ENCODE results near the gene HOXC9.
A peak's percentile ranks its signal among the peaks of the same experiment; 100 is the strongest.

HOXC9 gene

DNA sequence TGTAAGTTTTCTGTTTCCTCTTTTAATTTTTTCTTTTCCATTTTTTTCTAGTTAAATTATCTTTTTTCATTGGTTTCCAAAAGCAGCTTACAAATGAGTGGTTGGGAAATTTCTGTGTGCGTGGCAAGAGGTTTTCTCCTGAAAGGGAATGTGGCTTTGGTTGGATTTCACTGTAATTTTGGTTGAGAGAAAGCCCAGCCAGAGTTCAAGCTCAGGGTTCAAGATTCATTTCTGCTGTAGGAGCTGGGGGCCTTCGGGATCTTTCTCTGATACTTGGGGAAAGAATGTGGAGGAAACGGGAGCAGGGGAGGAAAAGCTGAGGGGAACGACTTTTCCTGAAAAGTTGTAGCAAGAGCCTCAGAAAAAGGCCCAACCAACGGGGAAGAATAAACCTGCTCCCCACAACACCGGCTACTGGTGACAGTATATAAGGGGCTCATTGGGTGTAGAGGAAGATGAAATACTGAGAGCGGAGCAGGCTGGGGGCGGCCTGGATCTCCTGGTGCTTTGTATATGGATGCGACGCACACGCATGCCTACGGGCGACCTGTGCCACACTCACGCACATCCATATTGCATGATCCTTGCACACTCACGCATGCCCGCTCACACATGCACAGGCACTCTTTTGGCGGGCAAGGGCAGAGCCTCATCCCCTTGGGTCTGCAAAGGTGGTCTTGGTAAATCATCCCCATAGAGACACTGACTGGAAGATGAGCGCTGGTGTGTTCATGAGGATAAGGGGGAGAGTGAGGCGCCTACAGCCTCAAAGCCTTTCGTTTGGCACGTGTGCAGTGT is 13.1 kb upstream of the HOXC9 start:
- DNase-seq (ENCODE audit: low spot score) (no peak), FAIRE-seq (no peak)

DNA sequence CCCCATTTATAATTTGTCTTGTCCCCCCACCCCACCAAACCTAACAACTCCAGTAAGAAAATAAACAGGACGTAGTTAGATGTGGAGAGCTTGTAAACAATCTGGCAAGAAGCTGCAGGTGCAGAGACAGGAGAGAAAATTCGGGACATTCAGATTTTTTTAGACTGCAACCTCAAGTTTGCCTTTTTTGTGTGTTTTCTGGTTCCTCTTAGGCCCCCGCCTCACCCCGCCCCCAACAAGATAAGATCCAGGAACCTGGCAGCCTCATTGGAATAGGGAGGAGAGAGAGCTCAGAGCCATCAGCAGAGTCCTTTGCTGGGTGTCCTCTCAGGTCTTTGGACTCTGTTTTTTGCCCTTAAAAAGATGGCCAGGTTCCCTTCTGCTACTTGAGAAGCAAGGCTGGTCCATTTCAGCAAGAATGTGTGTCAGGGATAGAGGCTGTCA is 12.2 kb upstream of the HOXC9 start:
- no peak for FAIRE-seq
- no peak for DNase-seq (ENCODE audit: low spot score)

DNA sequence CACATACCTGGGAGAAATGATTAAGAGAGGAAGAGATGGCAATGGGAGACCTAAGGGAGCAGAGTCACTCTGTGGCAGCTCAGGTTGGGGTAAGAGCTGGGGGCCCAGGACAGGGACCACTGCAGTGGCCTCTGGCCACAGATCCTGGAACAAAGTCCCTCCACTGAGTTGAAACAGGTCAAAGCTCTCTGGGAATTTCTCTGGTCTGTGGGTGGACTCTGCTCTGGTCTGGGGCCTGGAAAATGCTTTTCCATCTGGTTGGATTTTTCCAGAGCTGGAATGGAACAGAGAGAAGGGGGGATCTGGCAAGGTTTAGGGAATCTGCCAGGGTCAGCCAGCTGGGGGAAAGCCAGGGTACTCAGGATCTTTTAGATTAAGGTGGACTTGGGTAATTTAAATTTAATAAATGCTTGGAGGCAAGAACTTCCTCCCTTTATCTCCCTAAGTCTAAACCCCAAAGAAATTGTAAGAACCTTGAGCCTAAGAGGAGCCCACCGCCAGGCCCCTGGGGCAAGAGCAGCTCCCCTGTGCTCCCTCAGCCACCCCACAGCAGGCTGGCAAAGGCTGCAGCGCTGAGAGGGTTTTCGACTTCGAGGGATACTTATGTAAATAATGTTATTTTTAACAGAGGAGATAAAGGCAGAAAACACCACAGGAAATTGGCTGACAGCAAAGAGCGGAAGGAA is 11.3 kb upstream of the HOXC9 start:
- FAIRE-seq = no peak
- no peak for DNase-seq (ENCODE audit: low spot score)

DNA sequence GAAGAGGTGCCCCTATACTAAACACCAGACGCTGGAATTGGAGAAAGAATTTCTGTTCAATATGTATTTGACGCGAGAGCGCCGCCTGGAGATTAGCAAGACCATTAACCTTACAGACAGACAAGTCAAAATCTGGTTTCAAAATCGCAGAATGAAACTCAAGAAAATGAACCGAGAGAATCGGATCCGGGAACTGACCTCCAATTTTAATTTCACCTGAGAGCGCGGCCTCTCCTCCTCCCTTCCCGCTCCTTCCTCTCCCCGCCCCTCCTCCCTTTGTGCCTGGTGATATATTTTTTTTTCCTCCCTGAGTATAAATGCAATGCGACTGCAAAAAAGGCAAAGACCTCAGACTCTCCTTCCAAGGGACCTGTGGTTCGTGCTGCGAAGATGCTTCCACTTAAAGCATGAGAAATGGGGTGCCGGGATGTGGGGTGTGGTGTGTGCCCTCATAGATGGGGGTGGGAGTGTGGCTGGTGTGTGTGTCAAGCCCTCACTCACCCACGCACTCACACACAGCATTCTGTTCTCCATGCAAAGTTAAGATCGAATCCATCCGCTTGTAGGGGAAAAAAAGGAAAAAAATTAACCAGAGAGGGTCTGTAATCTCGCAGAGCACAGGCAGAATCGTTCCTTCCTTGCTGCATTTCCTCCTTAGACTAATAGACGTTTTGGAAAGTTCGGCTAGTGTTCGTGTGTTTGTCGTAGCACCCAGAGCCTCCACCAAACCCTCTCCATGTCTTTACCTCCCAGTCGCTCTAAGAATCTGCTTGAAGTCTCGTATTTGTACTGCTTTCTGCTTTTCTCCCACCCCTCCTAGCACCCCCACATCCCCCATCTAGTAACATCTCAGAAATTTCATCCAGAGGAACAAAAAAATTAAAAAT is 10.5 kb upstream of the HOXC9 start:
- peak; percentile 13 for FAIRE-seq
- DNase-seq (ENCODE audit: low spot score) = peak; percentile 47

DNA sequence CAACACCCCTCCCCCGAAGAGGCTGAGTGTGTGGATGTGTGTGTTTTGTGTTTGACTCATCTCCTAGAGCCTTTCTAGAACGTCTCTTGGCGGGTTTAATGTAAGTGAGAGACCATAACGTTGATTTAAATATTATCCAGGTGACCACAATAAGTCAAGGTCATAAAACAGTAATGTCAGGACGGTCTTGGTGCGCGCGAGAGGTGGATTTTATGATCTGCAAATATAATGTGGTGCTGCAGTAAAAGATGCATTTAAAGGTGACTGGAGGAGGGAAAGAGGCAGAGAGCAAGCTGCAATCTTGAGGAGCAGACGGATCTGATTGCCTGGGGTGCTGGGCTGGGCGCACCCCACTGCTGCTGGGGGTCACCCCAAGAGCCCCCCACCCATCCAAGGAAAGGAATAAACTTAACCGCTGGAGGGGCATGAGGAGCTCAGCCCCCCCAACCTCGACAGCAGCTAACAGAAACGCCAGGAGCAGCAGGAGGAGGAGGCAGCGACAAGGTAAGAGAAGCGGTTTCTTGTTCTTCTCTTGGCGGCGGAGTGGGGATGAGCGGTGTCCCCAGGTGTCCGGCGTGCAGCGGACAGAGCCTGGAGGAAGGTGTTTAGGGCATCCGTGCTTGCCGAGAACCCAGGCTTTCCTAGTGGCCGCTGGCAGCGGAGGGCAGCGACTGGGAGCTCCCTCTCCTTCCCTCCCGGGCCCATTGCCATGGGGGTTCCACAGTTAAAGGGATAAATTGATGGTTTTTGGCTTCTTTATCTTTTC is 9.5 kb upstream of the HOXC9 start:
- FAIRE-seq (no peak), DNase-seq (ENCODE audit: low spot score) (no peak)

DNA sequence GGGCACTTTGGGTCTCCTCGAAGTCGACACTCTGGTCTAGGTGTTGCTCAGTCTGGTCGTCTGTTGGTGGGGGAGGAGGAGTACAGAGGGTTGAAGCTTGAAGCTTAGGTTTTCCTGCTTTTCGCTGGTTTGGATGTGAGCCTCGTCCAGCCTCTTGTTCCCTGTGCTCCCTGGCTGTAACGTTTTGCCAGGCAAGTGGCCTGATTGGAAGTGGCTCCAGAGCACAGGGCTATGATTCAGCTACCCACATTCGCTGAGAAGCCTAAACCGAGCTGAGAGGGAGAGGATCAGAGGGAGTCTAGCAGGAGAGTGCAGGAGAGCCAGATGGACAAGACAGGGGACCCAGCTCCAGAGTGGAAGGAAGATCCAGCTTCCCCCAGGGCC is 8.9 kb upstream of the HOXC9 start:
- FAIRE-seq = no peak

DNA sequence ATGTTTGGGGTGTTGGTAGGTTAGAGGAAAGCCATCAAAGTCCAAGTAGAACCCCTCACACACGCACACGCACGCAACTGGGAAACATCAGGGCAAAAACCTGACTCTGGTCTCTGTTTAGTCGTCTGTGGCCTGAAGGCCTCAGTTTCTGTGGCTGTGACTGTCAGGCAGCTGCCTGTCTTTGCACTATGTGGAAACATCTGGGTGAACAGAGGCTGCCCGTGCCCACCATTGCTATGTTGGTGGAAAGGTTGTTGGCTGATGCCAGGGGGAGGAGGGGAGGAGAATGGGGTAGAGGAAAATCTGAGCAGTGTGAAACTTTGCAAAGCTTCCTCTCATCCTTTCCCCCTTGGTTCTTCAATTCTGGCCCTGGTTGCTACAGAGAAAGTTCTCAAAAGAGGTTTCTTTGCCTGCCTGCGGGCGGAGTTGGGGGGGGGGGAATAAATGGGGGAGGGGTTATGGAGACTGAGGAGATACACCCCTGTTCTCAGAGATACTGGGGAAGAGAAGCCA is 7.5 kb upstream of the HOXC9 start:
- DNase-seq (ENCODE audit: low spot score) (no peak), FAIRE-seq (no peak)

More for the DNA sequence above, 8.9 kb upstream of the HOXC9 start:
- DNase-seq (ENCODE audit: low spot score) = no peak

DNA sequence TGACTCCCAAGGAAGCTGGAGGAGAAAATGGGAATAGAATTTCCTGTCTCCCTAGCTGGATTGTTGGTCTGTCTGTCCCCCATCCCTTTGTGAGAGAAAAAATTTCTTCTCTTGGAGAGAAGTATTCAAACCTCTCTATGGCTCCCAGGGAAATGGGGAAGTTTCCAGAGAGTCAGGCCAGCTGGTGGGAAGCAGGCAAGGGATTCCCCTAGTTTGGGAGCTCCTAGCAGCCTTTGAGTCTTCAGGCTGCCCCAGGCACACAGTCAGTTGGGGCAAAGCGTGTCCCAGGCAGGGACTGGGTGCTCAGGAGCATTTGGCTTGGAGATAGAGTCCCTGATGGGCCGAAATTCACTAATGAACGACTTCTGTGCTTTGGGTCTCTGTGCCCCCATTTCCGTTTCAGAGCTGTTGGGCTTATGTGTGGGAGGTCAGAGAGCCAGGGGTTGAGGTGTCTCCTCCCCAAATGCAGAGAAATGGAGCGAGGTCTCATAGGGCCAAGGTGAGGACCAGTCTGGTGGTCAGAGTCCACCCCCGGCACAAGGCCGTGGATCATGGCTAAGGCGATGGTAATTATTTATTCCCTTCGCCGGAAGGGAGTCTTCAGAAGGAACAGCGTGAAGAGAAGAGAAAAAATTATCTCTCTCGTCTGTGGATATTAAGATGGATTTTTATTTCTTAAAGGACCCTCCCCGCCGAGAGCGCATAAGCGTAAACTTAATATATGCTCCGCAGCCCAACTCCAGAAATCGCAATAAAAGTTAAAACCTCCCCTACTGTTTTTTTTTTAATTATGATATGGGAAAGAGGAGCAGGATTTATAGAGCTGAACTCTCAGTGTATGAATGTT is 6.6 kb upstream of the HOXC9 start:
- DNase-seq (ENCODE audit: low spot score) (no peak), FAIRE-seq (no peak)

DNA sequence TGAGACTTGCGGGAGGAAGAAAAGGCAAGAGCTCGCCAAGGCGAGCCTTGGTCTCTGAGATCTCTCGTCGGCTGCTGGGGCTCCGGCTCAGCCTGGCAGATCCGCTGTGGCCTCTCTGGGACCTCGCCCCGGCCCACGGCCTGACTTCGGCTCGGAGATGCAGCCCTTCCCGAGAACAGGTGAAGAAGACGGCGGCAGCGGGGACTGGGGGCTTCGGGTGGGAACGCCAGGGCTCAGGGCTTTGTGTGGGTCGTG is 6.0 kb upstream of the HOXC9 start:
- DNase-seq (ENCODE audit: low spot score) = no peak
- no peak for FAIRE-seq

DNA sequence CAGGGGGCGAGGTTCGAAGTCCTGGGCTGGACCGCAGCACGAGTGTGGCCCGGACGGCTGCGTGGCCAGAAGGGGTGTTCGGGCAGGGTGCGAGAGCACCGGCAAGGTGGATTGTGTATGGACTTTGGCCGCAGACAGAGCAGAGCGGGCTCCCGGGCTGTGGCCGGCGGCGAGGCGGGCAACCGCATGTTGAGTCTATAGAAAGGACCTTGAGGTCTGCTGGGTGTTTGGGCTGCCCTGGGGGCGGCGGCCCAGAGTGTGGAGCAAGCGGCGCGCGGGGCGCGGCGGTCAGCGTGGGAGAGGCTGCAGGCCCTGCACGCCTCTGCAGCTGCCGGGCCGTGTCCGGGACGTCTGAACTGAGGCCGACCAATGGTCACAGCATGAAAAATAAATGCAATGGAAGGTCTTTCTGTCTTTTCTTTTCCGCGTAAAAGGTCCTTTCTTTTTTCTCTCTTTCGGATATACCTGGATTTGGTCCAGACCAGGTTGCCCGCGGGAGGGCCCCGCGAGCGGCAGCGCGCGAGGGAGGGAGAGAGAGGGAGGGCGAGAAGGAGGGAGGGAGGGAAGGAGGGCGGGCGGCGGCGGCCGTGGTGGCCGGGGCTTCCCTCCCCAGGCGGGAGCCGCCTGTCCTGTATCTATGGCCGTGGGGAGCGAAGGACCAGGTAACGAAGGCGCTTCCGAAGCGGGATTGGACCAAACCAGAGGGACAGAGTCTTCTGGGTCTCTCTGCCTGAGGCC is 5.5 kb upstream of the HOXC9 start:
- DNase-seq (ENCODE audit: low spot score) (peak; percentile 44), FAIRE-seq (no peak)

DNA sequence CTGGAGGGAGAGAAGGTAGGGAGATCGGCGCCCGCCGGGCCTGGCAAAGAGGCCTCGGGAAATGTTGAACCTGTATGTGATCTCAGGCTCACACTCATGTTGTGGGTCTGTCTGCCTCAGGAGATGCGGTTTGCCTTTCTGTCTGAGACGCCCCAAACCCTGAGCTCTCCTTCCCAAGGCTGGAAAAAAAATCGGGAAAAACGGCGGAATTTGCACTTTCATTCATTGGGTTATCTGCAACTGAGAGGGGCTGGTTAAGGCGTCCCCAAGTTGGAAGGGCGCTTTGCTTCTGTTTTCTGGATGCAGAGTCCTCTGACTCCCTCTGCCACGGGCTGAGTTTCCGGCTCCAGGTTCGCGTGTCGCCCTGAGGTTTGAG is 5.0 kb upstream of the HOXC9 start:
- FAIRE-seq (no peak), DNase-seq (ENCODE audit: low spot score) (no peak)

DNA sequence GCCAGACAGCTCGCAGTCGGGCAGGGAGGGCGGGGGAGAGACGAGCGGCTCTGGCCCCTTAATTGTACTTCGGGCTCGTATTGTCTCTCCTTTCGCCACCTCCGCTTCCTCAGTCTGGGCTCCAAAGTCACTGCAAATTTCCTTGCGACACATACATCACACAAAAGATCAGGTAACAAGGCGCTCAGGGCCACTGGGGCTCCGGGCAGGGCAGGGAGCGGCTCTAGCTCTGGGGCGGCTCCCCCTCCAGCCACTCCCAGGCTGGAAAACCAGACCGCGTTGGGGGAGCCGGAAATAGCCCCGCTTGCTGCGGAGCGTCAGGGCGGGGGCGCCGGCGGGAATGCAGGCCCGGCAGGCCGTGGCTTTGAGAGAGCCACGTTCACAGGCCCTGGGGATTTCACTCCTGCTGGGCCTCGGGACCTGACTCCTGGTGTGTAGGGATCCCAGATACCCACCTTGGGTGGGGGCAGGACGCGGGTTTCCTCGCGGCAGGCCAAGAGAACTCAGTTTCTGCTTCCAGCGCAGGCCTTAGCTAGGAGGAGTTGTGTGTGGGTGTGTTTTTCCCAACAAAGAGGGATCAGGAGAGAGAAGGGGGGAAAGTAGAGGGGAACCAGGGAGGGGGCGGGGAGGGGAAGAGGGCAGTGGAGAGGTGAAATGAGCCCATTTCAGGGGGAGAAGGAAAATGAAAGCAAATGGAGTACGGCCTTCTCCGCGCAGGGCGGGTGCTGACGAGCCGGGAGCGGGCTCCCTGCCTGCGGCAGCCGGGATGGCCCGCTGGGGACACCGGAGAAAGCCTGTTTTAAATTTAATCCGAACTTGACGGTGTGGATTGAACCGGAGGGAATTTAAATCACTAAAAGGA is 4.4 kb upstream of the HOXC9 start:
- no peak for FAIRE-seq
- peak; percentile 79 for DNase-seq (ENCODE audit: low spot score)

DNA sequence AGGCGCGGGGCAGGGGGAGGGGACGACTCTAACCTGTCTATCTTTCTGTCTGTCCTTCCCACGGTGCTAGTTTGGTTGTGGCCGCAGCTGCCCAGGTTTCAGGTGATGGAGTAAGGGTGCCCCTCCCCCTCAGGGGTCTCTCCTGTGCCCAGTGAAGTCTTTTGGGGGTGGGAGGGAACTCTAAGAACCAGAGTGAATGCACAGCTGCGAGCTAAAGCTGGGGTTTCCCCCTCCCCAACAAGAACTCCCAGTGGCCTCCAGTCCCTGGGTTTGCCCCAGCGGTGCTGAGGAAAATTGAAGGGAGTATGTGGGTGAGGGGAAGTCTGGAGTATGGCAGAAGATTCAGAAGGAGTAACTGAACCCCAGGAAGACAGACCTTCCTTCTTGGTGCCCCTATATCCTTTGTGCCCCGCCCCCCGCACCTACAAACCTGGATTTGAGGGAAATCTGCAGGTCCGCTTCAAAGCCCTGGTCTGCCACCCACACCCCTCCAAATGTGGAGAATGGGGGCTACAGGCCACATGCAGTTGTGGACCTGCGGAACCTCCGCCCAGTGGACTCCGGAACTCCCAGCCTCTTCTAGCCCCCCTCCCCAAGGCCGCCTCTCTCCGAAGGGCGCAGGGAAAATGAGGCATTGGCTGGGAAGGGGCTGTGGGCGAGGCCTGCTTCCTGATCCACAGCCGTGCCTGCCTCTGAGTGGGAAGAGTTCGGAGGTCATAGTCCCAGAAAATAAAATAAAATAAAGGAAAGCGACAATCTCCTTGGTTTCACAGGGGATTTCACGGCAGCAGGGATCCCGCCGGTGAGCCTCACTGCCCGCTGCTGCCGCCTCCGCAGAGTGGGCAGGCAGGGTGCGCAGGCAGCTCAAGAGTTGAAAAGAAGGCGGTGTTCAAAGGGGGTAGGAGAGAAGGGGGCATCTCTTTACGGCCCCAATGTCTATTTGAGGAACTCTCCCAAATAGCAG is 3.4 kb upstream of the HOXC9 start:
- FAIRE-seq (no peak), DNase-seq (ENCODE audit: low spot score) (no peak)

DNA sequence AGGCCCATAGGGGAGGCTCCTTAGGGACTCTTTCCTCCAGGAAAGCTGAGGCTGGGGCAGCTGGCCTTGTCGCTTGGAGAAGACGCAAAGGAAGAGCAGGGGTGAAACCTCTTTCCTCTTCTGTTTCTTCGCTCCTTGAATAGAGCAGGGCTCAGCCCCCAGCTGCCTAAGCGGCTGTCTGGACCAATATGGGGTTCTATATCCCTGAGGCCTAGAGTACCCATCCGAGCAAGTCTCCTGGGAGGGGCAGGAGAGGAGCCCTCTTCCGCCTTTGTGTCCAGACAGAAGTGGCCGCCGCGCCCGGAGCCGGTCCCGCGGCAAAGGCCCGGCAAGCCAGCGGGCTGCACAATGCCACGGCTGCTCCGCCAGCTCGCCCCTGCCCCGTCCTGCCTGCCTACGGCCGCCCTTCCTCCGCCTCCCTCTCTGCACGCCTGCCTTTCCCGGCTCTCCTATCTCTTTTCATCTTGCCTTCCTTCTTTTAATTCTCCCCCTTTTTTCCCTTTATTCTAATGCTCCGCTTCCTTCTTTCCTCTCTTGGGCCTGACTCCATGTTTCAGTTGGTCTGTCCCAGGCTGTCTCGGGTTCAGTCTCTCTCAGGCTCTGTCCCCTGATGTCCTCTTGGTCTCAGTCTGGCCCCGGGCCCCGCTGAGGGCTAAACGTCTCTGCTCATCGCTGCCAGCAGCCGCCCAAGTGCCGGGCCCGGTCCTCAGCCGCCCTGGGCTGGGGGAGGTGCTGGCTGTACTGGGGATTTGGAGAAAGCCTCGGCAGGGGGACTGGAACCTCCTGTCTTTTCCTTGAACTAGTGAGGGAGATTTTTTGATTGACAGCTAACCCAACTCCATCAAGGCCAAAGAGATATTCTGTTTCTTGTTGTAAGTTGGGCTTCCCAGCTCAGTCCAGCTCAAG is 2.5 kb upstream of the HOXC9 start:
- FAIRE-seq (no peak), DNase-seq (ENCODE audit: low spot score) (no peak)

DNA sequence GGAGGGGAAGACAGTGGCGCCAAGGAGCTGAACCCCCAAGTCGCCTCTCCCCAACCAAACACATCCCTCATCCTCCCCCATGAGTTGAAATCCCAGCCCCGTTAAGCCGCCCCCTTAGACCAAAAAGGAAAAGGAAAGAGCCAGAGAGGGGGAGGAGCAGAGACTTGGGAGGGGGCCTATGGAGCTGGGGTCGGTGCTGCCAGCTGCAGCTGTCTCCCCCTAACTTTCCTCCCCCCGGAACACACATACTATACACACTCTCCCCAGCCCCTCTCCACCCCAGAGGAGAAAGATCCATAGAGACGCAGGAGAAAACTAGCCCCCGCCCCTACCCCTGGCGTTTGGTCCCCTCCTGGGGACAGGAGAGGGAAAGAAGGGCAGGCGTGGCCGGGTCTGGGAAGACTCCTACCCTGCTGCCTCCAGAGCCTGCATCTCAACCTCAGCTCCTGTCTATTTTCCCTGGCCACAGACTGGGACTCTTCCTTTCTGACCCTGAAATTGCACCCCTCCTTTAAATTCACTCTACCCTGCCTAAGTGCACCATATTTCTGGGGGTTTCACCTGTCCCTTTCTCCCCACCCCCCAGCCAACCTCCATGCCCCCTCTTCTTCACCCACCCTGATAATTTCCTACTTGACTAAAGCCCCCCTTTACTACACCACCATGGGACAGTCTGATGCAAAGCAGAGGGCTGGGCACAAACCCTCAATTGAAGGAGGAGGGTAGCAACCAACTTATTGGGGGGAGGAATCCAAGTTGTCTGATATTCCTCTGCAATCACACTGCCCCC is 1.7 kb upstream of the HOXC9 start:
- DNase-seq (ENCODE audit: low spot score) (no peak), FAIRE-seq (no peak)

DNA sequence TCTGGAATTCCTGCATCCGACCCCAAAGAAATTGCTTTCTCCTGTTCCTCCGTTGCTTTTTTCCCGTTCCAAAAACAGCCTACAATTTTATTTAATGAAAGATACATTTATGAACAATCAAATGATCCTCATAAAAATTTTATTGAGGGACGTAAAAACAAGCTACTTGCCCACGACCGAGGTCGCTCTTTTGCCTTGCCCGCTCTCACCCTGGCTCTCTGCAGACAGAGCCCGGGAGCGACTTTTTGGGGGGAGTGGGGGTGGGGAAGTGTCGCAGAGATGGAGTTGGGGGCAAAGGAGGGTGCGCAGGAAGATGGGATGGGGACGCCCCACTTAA is 1.1 kb upstream of the HOXC9 start:
- DNase-seq (ENCODE audit: low spot score) (no peak), FAIRE-seq (no peak)

Measured in urothelium cell line (cell line).